Trophoblast cell (in vitro differentiated cells and primary cell): ENCODE measurements around the gene CERKL.

ENCODE experiments used
- DNase-seq, 2 donors: peaks; one replicate each; pipeline ENCODE4 v3.0.0-alpha.2; 2016
- H2AFZ ChIP-seq: 2 replicates; pipeline ENCODE4 v1.6.1; 2013; ENCODE audit warnings: low read length, moderate library complexity, mild to moderate bottlenecking; ENCODE audit not compliant: insufficient read depth, poor library complexity
- H2AK5ac ChIP-seq: 2 replicates; pipeline ENCODE4 v1.6.1; 2013; ENCODE audit warnings: mild to moderate bottlenecking, low read length
- H2BK120ac ChIP-seq: 2 replicates; pipeline ENCODE4 v1.6.1; 2013; ENCODE audit warnings: low read length, mild to moderate bottlenecking, moderate library complexity; ENCODE audit not compliant: insufficient read depth, poor library complexity
- H2BK12ac ChIP-seq: 2 replicates; pipeline ENCODE4 v1.6.1; 2013; ENCODE audit warnings: mild to moderate bottlenecking, low read length, moderate library complexity
- H2BK5ac ChIP-seq: 2 replicates; pipeline ENCODE4 v1.6.1; 2013; ENCODE audit warnings: low read length, low read depth, moderate library complexity, mild to moderate bottlenecking; ENCODE audit not compliant: poor library complexity
- H3K14ac ChIP-seq: 2 replicates; pipeline ENCODE4 v1.6.1; 2013; ENCODE audit warnings: mild to moderate bottlenecking, low read length
- H3K18ac ChIP-seq: 2 replicates; pipeline ENCODE4 v1.6.1; 2013; ENCODE audit warnings: mild to moderate bottlenecking, low read length
- H3K23ac ChIP-seq: 2 replicates; pipeline ENCODE4 v1.6.1; 2013; ENCODE audit warnings: low read length
- H3K27ac ChIP-seq: 2 replicates; pipeline ENCODE4 v1.5.1; 2013; ENCODE audit warnings: low read depth, mild to moderate bottlenecking, inconsistent platforms, low read length, moderate library complexity
- H3K27me3 ChIP-seq: 2 replicates; pipeline ENCODE4 v1.6.1; 2013; ENCODE audit warnings: inconsistent platforms, mild to moderate bottlenecking, low read length, moderate library complexity; ENCODE audit not compliant: insufficient read depth
- H3K36me3 ChIP-seq, 2 experiments: 1 replicate in 1 of 2; 2 replicates in 1 of 2; pipeline ENCODE4 v1.6.1; 2013; ENCODE audit warnings: low read length in 2 of 2, mild to moderate bottlenecking in 2 of 2, moderate library complexity in 1 of 2; ENCODE audit not compliant: insufficient read depth in 2 of 2, control insufficient read depth in 1 of 2
- H3K4ac ChIP-seq: 2 replicates; pipeline ENCODE4 v1.6.1; 2013; ENCODE audit warnings: low read depth, mild to moderate bottlenecking, low read length, moderate library complexity
- H3K4me1 ChIP-seq, 2 experiments: 1 replicate in 1 of 2; 2 replicates in 1 of 2; pipeline ENCODE4 v1.6.1; 2013; ENCODE audit warnings: low read length in 2 of 2, mild to moderate bottlenecking in 2 of 2, moderate library complexity in 1 of 2; ENCODE audit not compliant: insufficient read depth in 2 of 2, control insufficient read depth in 1 of 2
- H3K4me2 ChIP-seq: 2 replicates; pipeline ENCODE4 v1.6.1; 2013; ENCODE audit warnings: inconsistent platforms, mild to moderate bottlenecking, low read length, moderate library complexity
- H3K4me3 ChIP-seq: 2 replicates; pipeline ENCODE4 v1.5.1; 2013; ENCODE audit warnings: mild to moderate bottlenecking, low read depth, low read length, inconsistent platforms
- H3K79me1 ChIP-seq: one replicate; pipeline ENCODE4 v1.6.1; 2013; ENCODE audit warnings: low read length
- H3K79me2 ChIP-seq: 2 replicates; pipeline ENCODE4 v1.6.1; 2013; ENCODE audit warnings: low read length, mild to moderate bottlenecking; ENCODE audit not compliant: control insufficient read depth, insufficient read depth, poor library complexity
- H3K9ac ChIP-seq: 2 replicates; pipeline ENCODE4 v1.6.1; 2013; ENCODE audit warnings: mild to moderate bottlenecking, low read length
- H3K9me3 ChIP-seq: 2 replicates; pipeline ENCODE4 v1.6.1; 2013; ENCODE audit warnings: low read depth, mild to moderate bottlenecking, control low read depth, inconsistent platforms, low read length; ENCODE audit not compliant: insufficient read depth
- H4K12ac ChIP-seq: 2 replicates; pipeline ENCODE4 v1.6.1; 2013; ENCODE audit warnings: low read depth, mild to moderate bottlenecking, low read length, moderate library complexity
- H4K8ac ChIP-seq: 2 replicates; pipeline ENCODE4 v1.6.1; 2013; ENCODE audit warnings: low read depth, mild to moderate bottlenecking, low read length, moderate library complexity
- H4K91ac ChIP-seq: one replicate; pipeline ENCODE4 v1.6.1; 2013; ENCODE audit warnings: low read depth, mild to moderate bottlenecking, low read length, moderate library complexity
- WGBS: extraction: QIAGEN DNeasy Blood & Tissue Kit; methylation state at CpG from one replicate; pipeline ENCODE4 v1.1.7; 2013; ENCODE audit warnings: missing lambda C conversion rate; ENCODE audit not compliant: insufficient read length, insufficient coverage; ENCODE audit errors: extremely low coverage; 5-methylcytosine and 5-hydroxymethylcytosine counted together

Gene CERKL

GRCh38 chr2:181673173-181673572 is 16.3 kb upstream of the CERKL start:
- no peak overlapping the region for H3K27ac ChIP-seq
- no peak overlapping the region for H3K9ac ChIP-seq

GRCh38 chr2:181672255-181673008 is 15.5 kb upstream of the CERKL start:
- Histone ChIP-seq H3K18ac (no peak overlapping the region), H3K4me3 (no peak overlapping the region), H3K4me1 (no peaks in the 10 kb centered on the region), H2AFZ (no peak overlapping the region), H3K27me3 (no peaks in the 10 kb centered on the region), H2BK120ac (no peak overlapping the region), H4K8ac (no peak overlapping the region), H3K23ac (no peak overlapping the region), H4K91ac (no peak overlapping the region), H2BK12ac (no peak overlapping the region), H3K79me2 (no peaks in the 10 kb centered on the region), H3K4ac (no peak overlapping the region), H3K9me3 (no peaks in the 10 kb centered on the region), H2BK5ac (no peak overlapping the region), H3K9ac (no peak overlapping the region), H4K12ac (no peak overlapping the region), H2AK5ac (no peak overlapping the region), H3K79me1 (no peaks in the 10 kb centered on the region), H3K36me3 (no peaks in the 10 kb centered on the region), H3K4me2 (no peak overlapping the region), H3K27ac (no peak overlapping the region), H3K14ac (no peak overlapping the region)
- DNase-seq = no peak

More at GRCh38 chr2:181673173-181673572, 16.3 kb upstream of the CERKL start:
- Histone ChIP-seq H3K36me3 (no peaks in the 10 kb centered on the region), H2BK120ac (no peak overlapping the region), H2BK5ac (no peak overlapping the region), H3K27me3 (peaks cover 5% of the 10 kb centered on the region), H3K4ac (no peak overlapping the region), H4K12ac (no peak overlapping the region), H3K23ac (no peak overlapping the region), H4K91ac (no peak overlapping the region), H3K4me3 (no peak overlapping the region), H3K79me1 (no peaks in the 10 kb centered on the region), H3K18ac (no peak overlapping the region), H2AFZ (no peak overlapping the region), H3K79me2 (no peaks in the 10 kb centered on the region), H2BK12ac (no peak overlapping the region), H3K4me2 (no peak overlapping the region), H3K14ac (no peak overlapping the region), H3K4me1 (no peaks in the 10 kb centered on the region), H2AK5ac (no peak overlapping the region), H3K9me3 (peaks cover 1% of the 10 kb centered on the region), H4K8ac (no peak overlapping the region)
- no CpG with 5 or more reads among the region's 2 CpGs for WGBS
- no peak for DNase-seq

- Histone ChIP-seq H2AFZ (no peak overlapping the region), H3K79me2 (no peaks in the 10 kb centered on the region), H3K4me1 (no peaks in the 10 kb centered on the region), H4K91ac (no peak overlapping the region), H3K27ac (no peak overlapping the region), H3K27me3 (no peaks in the 10 kb centered on the region), H3K79me1 (no peaks in the 10 kb centered on the region), H3K4ac (no peak overlapping the region), H2AK5ac (no peak overlapping the region), H4K8ac (no peak overlapping the region), H3K4me3 (no peak overlapping the region), H2BK5ac (no peak overlapping the region), H3K23ac (no peak overlapping the region), H2BK120ac (no peak overlapping the region), H3K36me3 (no peaks in the 10 kb centered on the region), H3K9ac (no peak overlapping the region), H3K4me2 (no peak overlapping the region), H2BK12ac (no peak overlapping the region), H3K14ac (no peak overlapping the region), H4K12ac (no peak overlapping the region), H3K18ac (no peak overlapping the region), H3K9me3 (no peaks in the 10 kb centered on the region)
- WGBS = no CpG with 5 or more reads among the region's 1 CpG
- DNase-seq = no peak
Observed at GRCh38 chr2:181670632-181671031, 13.7 kb upstream of the CERKL start.

- Histone ChIP-seq H3K4me1 (no peaks in the 10 kb centered on the region), H3K4ac (no peak overlapping the region), H3K27ac (no peak overlapping the region), H3K18ac (no peak overlapping the region), H3K36me3 (no peaks in the 10 kb centered on the region), H4K12ac (no peak overlapping the region), H3K23ac (no peak overlapping the region), H3K79me1 (no peaks in the 10 kb centered on the region), H3K9me3 (no peaks in the 10 kb centered on the region), H2BK12ac (no peak overlapping the region), H2AK5ac (no peak overlapping the region), H3K14ac (no peak overlapping the region), H3K9ac (no peak overlapping the region), H4K91ac (no peak overlapping the region), H3K27me3 (no peaks in the 10 kb centered on the region), H2BK5ac (no peak overlapping the region), H3K4me2 (no peak overlapping the region), H2AFZ (no peak overlapping the region), H2BK120ac (no peak overlapping the region), H3K79me2 (no peaks in the 10 kb centered on the region), H3K4me3 (no peak overlapping the region), H4K8ac (no peak overlapping the region)
- WGBS = no CpG with 5 or more reads among the region's 1 CpG
- DNase-seq = no peak
Observed at GRCh38 chr2:181667234-181667633, 10.3 kb upstream of the CERKL start.
